Measurements from ENCODE around the gene MYO1C. TPM values are rescaled to one million over a fixed set of nuclear protein-coding genes. Genes with fewer than 3 reads are reported as not detected.

MYO1C gene
- total RNA-seq, 6 experiments from 2014 or later: 310 to 400 (median 328) TPM

DNA sequence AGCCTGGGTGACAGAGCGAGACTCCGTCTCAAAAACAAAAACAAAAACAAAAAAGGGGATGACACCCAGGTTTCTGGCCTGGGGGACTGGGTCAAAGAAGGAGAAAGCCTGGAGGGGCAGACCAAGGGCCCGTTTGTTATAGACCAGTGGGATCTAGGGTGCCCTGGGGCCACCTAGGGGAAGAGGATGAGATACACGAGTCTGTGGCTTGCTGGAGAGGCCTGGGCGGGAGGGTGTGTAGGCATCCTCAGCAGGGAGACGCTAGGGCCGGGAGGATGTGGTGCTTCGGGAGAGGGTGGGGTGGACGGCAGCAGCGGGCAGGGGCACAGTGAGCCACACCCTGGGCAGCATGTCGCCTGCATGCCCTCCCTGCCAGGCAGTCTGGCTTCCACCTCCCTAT lies 19.3 kb downstream of the MYO1C start:
- TF ChIP-seq, protein P1, sequence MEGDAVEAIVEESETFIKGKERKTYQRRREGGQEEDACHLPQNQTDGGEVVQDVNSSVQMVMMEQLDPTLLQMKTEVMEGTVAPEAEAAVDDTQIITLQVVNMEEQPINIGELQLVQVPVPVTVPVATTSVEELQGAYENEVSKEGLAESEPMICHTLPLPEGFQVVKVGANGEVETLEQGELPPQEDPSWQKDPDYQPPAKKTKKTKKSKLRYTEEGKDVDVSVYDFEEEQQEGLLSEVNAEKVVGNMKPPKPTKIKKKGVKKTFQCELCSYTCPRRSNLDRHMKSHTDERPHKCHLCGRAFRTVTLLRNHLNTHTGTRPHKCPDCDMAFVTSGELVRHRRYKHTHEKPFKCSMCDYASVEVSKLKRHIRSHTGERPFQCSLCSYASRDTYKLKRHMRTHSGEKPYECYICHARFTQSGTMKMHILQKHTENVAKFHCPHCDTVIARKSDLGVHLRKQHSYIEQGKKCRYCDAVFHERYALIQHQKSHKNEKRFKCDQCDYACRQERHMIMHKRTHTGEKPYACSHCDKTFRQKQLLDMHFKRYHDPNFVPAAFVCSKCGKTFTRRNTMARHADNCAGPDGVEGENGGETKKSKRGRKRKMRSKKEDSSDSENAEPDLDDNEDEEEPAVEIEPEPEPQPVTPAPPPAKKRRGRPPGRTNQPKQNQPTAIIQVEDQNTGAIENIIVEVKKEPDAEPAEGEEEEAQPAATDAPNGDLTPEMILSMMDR (IDR thresholded peaks at IDR 0.05): no peak
- H3K27ac Mint-ChIP-seq: no peak overlapping the region
- peaks cover 5% of the 10 kb centered on the region for H3K27me3 Mint-ChIP-seq (ENCODE audit: insufficient read depth)
- H3K4me3 Mint-ChIP-seq: no peak overlapping the region
- no peak for DNase-seq
- H3K9me3 Mint-ChIP-seq: no peaks in the 10 kb centered on the region
- H3K4me1 Mint-ChIP-seq (ENCODE audit: low read depth): no peaks in the 10 kb centered on the region
- peaks cover 31% of the 10 kb centered on the region for H3K36me3 Mint-ChIP-seq (ENCODE audit: low read depth)

DNA sequence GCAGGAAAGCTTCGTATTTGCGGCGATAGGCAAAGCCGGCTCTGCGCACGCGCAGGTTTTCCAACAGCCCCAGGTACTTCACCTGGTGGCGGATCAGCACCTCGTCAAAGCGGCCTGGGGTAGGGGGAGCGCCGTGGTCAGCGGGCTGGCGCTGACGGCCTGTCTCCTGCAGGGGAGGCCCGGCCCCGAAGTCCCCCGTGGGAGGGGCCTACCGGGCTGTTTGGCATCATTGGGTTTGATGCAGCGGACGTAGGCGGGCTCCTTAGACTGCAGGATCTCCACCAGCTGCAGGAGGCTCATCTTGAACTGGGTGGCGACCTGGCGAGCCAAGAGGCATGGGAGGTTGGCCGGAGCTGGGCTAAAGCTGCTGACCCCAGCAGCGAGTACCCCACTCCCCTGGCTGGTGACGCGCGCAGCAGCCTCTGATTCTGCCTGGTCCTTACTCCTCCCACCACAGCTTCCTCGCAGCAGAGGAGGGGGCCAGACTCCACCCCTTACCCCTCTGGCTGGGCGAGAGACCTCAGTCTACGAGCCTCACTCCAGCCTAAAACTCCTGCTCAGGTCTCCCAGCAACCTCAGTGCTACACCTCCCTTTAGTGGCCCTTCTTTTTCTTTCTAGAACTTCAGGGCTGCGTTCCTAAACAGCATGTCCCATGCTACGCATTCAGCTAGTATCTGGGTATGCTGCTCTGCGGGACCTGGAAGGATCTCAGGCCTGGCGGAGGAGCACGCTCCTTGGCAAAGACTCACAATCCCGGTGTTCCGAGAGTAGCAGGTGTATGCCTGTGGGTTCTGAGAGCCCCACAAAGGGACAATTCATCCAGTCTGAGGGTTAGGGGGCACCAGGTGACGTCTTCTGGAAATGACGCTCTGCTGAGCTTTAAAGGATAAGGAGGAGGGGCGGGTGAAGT lies 20.3 kb downstream of the MYO1C start:
- TF ChIP-seq, protein P1 (IDR thresholded peaks at IDR 0.05): no peak
- H3K36me3 Mint-ChIP-seq (ENCODE audit: low read depth): peaks cover 31% of the 10 kb centered on the region
- no peak overlapping the region for H3K27ac Mint-ChIP-seq
- peaks cover 3% of the 10 kb centered on the region for H3K27me3 Mint-ChIP-seq (ENCODE audit: insufficient read depth)
- DNase-seq: no peak
- H3K4me3 Mint-ChIP-seq: no peak overlapping the region; the same call in 1 of the 2 replicates
- no peaks in the 10 kb centered on the region for H3K9me3 Mint-ChIP-seq
- no peaks in the 10 kb centered on the region for H3K4me1 Mint-ChIP-seq (ENCODE audit: low read depth)

DNA sequence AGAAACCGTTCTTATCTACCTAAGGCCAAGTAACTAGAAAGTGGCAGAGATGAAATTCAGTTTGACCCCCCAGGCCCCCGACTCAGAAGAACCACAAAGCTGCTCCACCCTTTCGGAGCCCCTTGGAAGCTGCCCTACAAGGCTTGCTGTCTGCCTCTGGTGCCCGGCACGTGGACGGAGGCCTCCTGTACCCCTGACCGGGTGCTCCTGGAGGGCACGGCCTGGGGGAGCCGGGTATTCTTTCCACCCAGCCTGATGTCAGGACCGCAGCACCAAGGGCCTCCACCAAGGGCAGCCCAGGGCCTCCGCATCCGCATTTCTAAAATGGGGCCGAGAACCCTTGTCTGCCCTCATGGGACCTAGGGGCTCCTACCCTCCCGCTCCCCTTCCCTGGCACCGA lies 21.0 kb downstream of the MYO1C start:
- Mint-ChIP-seq H3K27me3 (ENCODE audit: insufficient read depth) (peaks cover 3% of the 10 kb centered on the region), H3K27ac (no peak overlapping the region), H3K9me3 (no peaks in the 10 kb centered on the region), H3K4me1 (ENCODE audit: low read depth) (no peaks in the 10 kb centered on the region), H3K4me3 (no peak overlapping the region), H3K36me3 (ENCODE audit: low read depth) (peaks cover 31% of the 10 kb centered on the region)
- TF ChIP-seq, protein P1 (IDR thresholded peaks at IDR 0.05): no peak
- DNase-seq: no peak

DNA sequence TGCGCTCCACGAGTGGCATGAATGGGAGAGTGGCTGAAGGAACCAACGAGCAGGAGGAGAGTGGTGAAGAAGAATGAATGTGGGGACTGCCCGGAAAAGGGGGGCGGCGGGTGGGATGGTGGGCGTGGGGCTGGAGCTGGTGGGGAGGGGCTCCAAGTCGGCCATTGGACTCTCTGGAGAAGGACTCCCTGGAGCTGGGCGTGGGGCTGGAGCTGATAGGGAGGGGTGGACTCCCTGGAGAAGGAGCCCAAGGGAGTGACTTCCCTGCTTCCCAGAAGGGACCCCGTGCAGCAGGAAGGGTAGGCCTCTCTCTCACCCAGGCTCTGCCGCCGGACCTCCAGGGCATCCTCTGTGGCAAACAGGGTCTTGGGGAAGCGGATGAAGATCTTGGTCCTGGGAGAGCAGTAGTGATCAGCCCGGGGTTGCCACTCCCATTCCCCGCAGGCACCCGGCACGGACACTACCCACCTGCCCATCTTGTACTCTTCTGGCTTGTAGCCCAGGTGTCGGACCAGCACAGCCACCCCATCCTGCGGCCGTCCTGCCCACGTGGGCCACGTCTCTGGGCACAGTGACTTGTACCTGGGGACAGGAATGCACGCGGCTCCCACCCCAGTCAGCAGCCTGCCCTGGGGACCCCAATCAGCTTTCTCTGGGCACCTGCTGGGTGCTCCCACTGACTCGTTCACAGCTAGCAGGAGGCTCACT lies 21.6 kb downstream of the MYO1C start:
- Mint-ChIP-seq H3K27ac (no peak overlapping the region), H3K4me1 (ENCODE audit: low read depth) (no peaks in the 10 kb centered on the region), H3K36me3 (ENCODE audit: low read depth) (peaks cover 31% of the 10 kb centered on the region), H3K27me3 (ENCODE audit: insufficient read depth) (peaks cover 3% of the 10 kb centered on the region), H3K4me3 (no peak overlapping the region), H3K9me3 (no peaks in the 10 kb centered on the region)
- TF ChIP-seq, protein P1 (IDR thresholded peaks at IDR 0.05): no peak
- no peak for DNase-seq

DNA sequence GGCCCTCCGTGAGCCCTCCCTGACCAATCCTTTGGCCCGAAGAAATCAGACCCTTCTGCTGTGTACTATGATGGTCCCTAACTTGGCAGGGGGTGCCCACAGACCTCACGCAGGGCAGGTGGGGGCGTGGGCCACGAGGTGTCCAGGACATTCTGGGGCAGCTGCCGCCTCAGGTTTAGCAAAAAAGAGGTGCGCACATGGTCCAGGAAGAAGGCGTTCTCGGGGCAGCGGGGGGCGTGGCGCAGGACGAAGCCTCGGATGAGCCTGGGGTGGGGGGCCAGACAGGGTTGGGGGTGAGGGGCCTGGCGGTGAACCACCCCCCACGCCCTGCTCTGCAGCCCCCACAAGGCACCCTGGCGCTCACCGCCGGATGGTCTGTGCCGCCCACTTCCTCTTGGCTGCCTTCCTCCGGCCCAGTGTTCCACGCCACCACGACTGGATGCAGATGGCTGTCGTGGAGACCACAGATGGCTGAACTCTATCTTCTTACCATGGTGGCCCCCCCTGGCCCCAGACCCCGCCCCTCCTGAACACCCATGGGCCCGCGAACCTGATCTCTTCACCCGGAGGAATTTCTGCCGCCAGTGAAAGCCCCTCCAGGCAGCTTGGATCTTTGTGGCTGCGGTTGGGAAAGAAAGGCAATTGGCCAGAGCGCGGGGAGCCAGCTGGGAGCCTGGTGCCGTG lies 22.3 kb downstream of the MYO1C start:
- Mint-ChIP-seq H3K36me3 (ENCODE audit: low read depth) (peaks cover 31% of the 10 kb centered on the region), H3K4me1 (ENCODE audit: low read depth) (no peaks in the 10 kb centered on the region), H3K27me3 (ENCODE audit: insufficient read depth) (peaks cover 3% of the 10 kb centered on the region), H3K27ac (no peak overlapping the region), H3K9me3 (no peaks in the 10 kb centered on the region), H3K4me3 (no peak overlapping the region)
- TF ChIP-seq, protein P1 (IDR thresholded peaks at IDR 0.05): no peak
- no peak for DNase-seq

Measured in HFFc6 (cell line).